ENCODE measurements around the gene SLC24A3. TPM values are rescaled to one million over a fixed set of nuclear protein-coding genes. Genes with fewer than 3 reads are reported as not detected.

The SLC24A3 gene
- total RNA-seq, 2 donors from 2014 or later, result not detected

DNA sequence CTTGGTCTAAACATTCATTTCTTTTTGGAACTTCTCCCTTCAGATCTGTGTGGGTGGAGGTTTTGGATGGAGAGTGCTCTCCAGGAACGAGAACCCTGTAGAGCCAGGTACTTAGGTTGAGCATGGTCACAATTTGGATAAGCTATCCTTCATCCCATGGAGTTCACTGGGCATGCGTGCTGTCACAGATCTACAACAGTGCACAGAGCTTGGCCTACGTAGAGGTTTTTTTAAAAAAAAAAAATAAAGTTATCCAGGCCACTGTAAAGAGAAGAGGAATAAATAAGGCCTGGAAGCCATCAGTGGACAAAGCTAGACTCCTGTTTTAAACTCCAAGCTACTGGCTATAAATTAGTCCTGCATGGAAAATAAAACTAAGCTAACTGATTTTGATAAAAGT, 165.6 kb downstream of the SLC24A3 start:
- Mint-ChIP-seq H3K9me3 (peaks cover 5% of the 10 kb centered on the region), H3K36me3 (ENCODE audit: low read depth) (no peaks in the 10 kb centered on the region), H3K27ac (no peak overlapping the region), H3K4me3 (no peak overlapping the region), H3K4me1 (no peaks in the 10 kb centered on the region), H3K27me3 (peaks cover 4% of the 10 kb centered on the region)
- no peak for ATAC-seq (replicated peaks)

DNA sequence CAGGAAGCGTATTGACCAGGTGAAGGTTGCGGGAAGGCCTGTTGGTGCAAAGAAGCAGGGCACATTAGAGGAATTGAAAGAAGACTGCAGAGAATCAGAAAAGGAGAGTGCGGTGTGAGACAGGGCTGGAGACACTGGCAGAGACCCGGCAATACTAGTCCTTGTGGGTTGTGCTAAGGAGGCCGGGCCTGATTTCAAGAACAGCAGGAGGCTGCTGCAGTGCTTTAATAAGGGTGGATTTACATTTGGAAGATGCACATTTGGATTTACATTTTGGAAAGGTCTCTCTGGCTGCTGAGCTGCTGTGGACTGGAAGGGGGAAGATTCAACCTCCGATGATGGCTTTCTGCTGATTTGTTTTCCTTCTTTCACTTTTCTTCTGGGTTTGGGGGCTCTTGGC, 167.8 kb downstream of the SLC24A3 start:
- no peak overlapping the region for H3K4me3 Mint-ChIP-seq
- H3K9me3 Mint-ChIP-seq, result peaks cover 5% of the 10 kb centered on the region
- H3K4me1 Mint-ChIP-seq, result no peaks in the 10 kb centered on the region
- no peaks in the 10 kb centered on the region for H3K36me3 Mint-ChIP-seq (ENCODE audit: low read depth)
- no peak overlapping the region for H3K27ac Mint-ChIP-seq
- no peak for ATAC-seq (replicated peaks)
- peaks cover 4% of the 10 kb centered on the region for H3K27me3 Mint-ChIP-seq

DNA sequence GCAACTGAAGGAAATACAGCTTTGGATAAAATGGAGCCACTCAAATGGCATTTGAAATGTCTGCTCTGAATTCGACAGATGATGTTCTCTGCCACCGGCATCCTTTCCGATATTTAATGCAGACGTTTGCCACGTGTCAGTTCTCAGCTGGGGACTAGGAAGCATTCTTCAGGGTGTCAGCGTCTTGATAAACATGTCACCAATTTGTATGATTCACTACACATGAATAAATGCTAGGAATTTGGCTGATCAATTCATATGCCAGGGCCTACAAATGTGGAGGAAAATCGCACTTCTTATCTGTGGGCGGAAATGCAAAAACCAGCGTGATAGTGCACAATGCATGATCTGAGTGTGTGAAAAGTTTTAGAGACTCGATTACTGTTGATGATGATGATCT, 169.5 kb downstream of the SLC24A3 start:
- no peaks in the 10 kb centered on the region for H3K36me3 Mint-ChIP-seq (ENCODE audit: low read depth)
- H3K9me3 Mint-ChIP-seq, result peaks cover 5% of the 10 kb centered on the region
- ATAC-seq (replicated peaks), result no peak
- no peaks in the 10 kb centered on the region for H3K4me1 Mint-ChIP-seq
- H3K27me3 Mint-ChIP-seq, result peaks cover 3% of the 10 kb centered on the region
- H3K27ac Mint-ChIP-seq, result no peak overlapping the region
- H3K4me3 Mint-ChIP-seq, result no peak overlapping the region

DNA sequence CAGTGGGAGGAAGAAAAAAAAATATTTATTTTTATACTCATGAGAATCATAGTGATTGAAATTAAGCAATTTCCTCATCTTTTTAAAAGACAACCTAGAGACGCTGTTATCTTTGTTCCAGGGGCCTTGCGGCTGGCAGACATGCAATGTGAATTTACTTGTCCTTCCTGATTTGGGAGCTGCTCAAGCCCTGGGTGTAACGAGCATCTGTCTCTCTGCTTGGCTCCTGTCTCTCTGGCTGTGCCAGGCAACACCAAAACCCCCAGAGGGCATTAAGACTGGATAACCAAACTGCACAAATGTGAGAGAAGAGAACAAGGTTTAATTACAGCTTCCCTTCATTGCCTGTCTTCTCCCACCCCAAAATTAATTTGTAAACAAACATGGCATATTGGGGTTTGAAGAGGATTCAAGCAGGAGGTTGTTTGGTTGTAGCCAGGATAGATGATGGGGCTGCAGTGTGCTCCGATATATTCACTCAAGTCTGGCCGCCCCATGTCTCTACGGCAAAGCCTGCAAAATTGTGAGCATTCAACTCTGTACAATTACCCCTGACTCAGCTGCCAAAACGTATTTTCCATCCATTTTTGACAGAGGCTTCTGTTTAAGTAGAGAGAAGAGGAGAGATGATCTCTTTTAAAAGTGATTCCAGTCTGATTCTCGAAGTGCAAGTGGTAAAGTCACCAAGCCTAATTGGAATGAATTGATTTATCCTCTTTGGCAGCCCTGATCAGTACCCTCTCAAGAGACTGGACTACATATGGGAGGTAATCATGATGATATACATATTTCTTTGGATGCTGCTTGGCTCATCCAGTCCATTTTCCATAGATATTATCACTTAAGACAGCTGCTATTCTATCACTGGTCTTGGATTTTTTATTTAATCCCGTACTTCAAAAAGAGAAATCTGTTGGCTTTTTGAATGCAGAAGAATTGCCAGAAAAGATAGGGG, 170.2 kb downstream of the SLC24A3 start:
- H3K4me3 Mint-ChIP-seq, result no peak overlapping the region
- no peaks in the 10 kb centered on the region for H3K27me3 Mint-ChIP-seq
- H3K36me3 Mint-ChIP-seq (ENCODE audit: low read depth), result no peaks in the 10 kb centered on the region
- no peak overlapping the region for H3K27ac Mint-ChIP-seq
- peaks cover 5% of the 10 kb centered on the region for H3K9me3 Mint-ChIP-seq
- no peak for ATAC-seq (replicated peaks)
- no peaks in the 10 kb centered on the region for H3K4me1 Mint-ChIP-seq

DNA sequence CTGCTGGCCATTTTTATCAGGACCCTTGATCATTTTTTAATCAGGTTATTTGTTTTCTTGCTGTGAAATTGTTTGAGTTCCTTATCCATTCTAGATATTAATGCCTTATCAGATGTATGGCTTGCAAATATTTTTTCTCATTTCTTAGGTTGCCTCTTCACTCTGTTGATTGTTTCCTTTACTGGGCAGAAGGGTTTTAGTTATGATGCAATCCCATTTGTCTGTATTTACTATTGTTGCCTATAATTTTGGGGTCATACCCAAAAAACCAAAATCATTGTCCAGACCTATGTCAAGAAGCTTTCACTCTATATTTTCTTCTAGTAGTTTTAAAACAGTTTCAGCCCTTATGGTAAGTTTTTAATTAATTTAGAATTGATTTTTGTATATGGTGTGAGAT, 172.5 kb downstream of the SLC24A3 start:
- H3K4me1 Mint-ChIP-seq, result no peaks in the 10 kb centered on the region
- H3K36me3 Mint-ChIP-seq (ENCODE audit: low read depth), result no peaks in the 10 kb centered on the region
- H3K9me3 Mint-ChIP-seq, result peaks cover 16% of the 10 kb centered on the region
- no peak overlapping the region for H3K4me3 Mint-ChIP-seq
- peaks cover 10% of the 10 kb centered on the region for H3K27me3 Mint-ChIP-seq
- no peak overlapping the region for H3K27ac Mint-ChIP-seq
- ATAC-seq (replicated peaks), result no peak

DNA sequence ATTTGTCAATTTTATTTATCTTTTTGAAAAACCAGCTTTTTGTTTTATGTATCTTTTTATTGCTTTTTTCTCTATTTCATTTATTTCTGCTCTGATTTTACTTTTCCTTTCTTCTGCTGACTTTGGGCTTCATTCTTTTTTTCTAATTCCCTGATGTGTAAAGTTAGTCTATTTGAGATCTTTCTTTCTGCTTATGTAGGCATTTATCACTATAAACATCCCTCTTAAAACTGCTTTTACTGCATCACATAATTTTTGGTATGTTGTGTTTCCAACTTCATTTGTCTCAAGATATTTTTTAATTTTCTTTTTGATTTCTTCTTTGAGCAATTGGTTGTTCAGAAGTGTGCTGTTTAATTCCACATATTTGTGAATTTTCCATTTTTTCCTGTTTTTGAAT, 174.8 kb downstream of the SLC24A3 start:
- Mint-ChIP-seq H3K4me1 (no peaks in the 10 kb centered on the region), H3K27me3 (peaks cover 11% of the 10 kb centered on the region), H3K27ac (no peak overlapping the region), H3K9me3 (peaks cover 13% of the 10 kb centered on the region), H3K4me3 (no peak overlapping the region), H3K36me3 (ENCODE audit: low read depth) (no peaks in the 10 kb centered on the region)
- ATAC-seq (replicated peaks), result no peak

DNA sequence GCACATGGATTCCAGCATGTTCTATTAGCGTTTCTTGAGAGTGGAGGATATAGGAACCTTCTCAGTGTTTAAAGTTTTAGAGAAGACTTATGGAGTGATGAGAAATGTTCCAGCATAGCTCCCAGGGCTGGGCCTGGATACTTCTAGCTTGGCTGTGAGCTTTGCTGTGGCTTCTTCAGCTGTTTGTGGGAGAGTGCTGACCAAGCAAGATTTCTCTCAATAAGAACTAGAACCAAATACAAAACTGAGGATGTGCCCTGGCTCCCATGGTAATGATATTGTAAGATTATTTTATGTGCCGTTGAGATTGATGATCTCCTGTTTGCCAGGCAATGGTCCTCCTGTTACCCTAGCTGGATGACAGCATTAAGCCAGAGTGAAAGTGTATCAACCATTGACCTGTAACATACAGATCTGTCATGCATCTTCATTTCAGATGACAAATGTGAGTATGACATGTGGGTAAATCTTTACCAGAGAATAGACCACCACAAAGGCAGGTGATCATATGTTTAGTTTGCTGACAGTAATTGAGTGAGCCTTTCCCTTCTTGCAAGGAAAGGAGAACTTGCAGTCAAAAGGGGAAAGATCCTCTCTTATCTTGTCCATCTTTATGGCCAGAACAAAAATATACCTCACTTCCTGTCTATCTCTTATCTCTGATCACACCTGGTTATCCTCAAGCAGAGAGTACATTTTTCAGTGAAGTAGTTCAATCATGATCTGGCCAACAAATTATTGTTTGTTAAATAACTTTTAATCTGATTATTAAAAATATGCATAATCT, 180.1 kb downstream of the SLC24A3 start:
- H3K4me3 Mint-ChIP-seq, result no peak overlapping the region
- peaks cover 13% of the 10 kb centered on the region for H3K9me3 Mint-ChIP-seq
- H3K27ac Mint-ChIP-seq, result no peak overlapping the region
- H3K4me1 Mint-ChIP-seq, result no peaks in the 10 kb centered on the region
- no peaks in the 10 kb centered on the region for H3K36me3 Mint-ChIP-seq (ENCODE audit: low read depth)
- no peak for ATAC-seq (replicated peaks)
- H3K27me3 Mint-ChIP-seq, result peaks cover 11% of the 10 kb centered on the region

DNA sequence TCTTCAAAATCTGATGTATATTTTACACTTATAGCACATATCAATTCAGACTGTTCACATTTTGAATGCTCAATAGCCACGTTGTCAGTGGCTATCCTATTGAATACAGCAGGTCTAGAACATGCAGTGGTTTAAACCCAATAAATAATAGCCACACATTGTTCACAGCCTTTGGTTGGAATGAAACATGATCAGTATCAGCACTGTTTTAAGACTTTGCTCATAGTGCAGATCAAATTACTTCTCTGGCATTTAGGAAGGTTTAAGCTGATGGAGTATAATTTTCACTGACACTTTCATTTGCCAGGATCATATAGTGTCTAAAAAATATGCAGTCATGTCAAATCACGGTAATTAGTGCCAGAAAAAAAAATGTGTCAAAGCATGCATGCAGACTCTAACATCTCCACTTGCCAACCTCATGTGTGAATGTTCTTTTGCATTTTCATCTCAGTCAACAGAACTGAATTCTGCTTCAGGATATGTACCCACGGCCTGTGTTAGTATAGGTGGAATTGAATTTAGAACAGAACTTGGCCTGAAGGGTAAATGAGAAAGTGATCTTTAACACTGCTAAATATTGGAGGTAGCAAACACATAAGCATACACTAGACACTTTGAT, 184.1 kb downstream of the SLC24A3 start:
- no peak overlapping the region for H3K4me3 Mint-ChIP-seq
- H3K9me3 Mint-ChIP-seq, result peaks cover 18% of the 10 kb centered on the region
- no peaks in the 10 kb centered on the region for H3K36me3 Mint-ChIP-seq (ENCODE audit: low read depth)
- no peak for ATAC-seq (replicated peaks)
- no peak overlapping the region for H3K27ac Mint-ChIP-seq
- no peaks in the 10 kb centered on the region for H3K27me3 Mint-ChIP-seq
- H3K4me1 Mint-ChIP-seq, result no peaks in the 10 kb centered on the region

DNA sequence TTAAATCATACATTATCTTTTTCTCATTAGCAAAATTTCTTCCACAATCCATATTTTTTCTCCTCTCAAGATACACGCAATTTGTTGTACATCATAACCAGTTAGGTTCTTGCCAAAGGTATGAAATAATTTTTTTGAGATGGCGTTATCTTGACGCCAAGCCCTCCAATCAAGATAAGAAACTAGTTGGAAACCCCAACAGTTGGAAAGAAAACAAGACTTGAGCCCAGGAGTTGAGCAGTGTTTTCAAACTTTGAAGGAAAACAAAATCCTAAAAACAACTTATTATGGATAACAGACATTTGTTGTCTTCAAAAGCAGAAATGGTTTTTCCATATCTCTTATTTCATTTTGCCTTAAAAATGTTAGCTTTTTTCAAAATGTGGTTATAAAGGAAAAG, 184.8 kb downstream of the SLC24A3 start:
- no peak for ATAC-seq (replicated peaks)
- H3K36me3 Mint-ChIP-seq (ENCODE audit: low read depth), result no peaks in the 10 kb centered on the region
- H3K4me1 Mint-ChIP-seq, result no peaks in the 10 kb centered on the region
- H3K9me3 Mint-ChIP-seq, result peaks cover 18% of the 10 kb centered on the region
- no peaks in the 10 kb centered on the region for H3K27me3 Mint-ChIP-seq
- no peak overlapping the region for H3K4me3 Mint-ChIP-seq
- H3K27ac Mint-ChIP-seq, result no peak overlapping the region

DNA sequence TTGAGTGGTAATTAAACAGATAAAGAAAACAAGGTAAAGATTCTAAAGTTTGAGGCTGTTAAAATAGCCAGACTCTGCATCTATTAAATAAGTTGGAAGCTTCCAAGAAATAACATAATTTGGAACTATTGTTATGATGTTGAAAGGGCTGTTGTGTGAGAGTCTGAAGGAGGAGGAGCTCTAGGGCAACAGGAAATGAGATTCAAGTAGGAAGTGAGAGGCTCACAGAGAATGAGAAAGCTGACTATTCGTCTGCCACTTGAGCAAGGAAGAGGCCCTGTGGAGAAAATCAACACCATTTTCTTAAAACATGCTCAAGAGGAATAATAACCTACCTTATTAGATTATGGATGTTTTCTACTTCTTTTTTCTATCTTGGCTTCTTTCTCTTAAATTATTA, 185.2 kb downstream of the SLC24A3 start:
- H3K36me3 Mint-ChIP-seq (ENCODE audit: low read depth), result no peaks in the 10 kb centered on the region
- no peaks in the 10 kb centered on the region for H3K27me3 Mint-ChIP-seq
- no peak for ATAC-seq (replicated peaks)
- no peak overlapping the region for H3K27ac Mint-ChIP-seq
- H3K4me3 Mint-ChIP-seq, result no peak overlapping the region
- no peaks in the 10 kb centered on the region for H3K4me1 Mint-ChIP-seq
- peaks cover 18% of the 10 kb centered on the region for H3K9me3 Mint-ChIP-seq

DNA sequence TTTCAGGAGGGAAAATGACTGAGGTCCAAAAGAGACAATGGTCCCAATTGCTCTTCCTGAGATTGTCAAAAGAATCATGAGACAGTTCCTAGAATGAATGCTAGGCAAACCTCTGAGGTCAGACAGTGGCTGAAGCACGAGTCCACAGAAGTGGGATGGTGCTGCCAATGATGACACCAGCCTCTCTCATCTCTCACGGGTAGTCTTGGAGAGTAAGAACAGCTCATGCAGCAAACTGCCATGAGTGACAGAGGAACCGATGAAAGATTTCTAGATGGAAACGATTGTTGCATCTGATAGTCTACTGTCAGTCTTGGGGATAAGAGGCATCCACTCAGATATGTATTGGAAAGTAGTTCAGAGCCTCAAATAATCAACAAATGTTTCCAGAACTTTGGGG, 188.7 kb downstream of the SLC24A3 start:
- Mint-ChIP-seq H3K4me1 (no peaks in the 10 kb centered on the region), H3K4me3 (no peak overlapping the region), H3K27ac (no peak overlapping the region), H3K36me3 (ENCODE audit: low read depth) (no peaks in the 10 kb centered on the region), H3K27me3 (no peaks in the 10 kb centered on the region), H3K9me3 (peaks cover 18% of the 10 kb centered on the region)
- ATAC-seq (replicated peaks), result no peak

DNA sequence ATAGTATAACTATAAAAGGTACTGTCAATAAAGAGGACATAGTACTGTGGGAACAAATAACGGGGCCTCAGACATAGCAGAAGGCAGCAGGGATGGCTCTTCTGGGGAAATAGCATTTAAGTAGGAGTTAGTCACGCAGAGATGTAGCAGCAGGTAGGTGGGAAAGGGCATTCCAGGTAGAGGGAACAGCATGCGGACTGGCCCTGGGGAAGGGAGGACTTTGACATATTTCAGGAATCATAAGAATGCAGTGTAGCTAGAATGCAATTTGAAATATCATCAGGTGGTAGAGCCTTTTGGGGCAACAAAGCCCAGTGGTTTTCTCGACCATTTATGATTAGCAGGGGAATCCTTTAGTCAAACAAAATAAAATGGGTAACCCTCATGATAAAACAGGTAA, 191.1 kb downstream of the SLC24A3 start:
- no peak for ATAC-seq (replicated peaks)
- Mint-ChIP-seq H3K4me1 (no peaks in the 10 kb centered on the region), H3K9me3 (peaks cover 18% of the 10 kb centered on the region), H3K36me3 (ENCODE audit: low read depth) (no peaks in the 10 kb centered on the region), H3K4me3 (no peak overlapping the region), H3K27me3 (no peaks in the 10 kb centered on the region), H3K27ac (no peak overlapping the region)

DNA sequence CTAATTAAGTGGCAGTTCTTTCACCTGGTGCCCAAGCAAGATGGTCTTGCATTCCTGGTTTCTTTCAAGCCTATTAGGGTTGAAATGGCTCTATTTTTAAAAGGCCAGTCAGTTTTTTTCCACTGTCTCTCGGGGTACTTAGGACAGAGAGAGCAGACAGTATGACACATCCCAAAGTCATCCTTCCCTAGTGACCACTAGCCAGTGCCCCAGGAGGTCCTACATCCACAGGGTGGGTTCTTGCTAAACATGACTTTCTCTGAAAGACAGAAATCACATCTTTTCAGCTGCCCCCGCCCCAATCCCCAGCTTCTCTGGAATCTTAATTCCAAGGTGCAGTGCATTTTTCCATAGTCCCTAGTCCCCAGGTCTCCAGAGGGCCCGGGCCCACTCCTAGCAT, 192.4 kb downstream of the SLC24A3 start:
- no peaks in the 10 kb centered on the region for H3K36me3 Mint-ChIP-seq (ENCODE audit: low read depth)
- H3K9me3 Mint-ChIP-seq, result peaks cover 13% of the 10 kb centered on the region
- H3K27ac Mint-ChIP-seq, result no peak overlapping the region
- H3K4me3 Mint-ChIP-seq, result no peak overlapping the region
- H3K27me3 Mint-ChIP-seq, result no peaks in the 10 kb centered on the region
- H3K4me1 Mint-ChIP-seq, result no peaks in the 10 kb centered on the region
- no peak for ATAC-seq (replicated peaks)

DNA sequence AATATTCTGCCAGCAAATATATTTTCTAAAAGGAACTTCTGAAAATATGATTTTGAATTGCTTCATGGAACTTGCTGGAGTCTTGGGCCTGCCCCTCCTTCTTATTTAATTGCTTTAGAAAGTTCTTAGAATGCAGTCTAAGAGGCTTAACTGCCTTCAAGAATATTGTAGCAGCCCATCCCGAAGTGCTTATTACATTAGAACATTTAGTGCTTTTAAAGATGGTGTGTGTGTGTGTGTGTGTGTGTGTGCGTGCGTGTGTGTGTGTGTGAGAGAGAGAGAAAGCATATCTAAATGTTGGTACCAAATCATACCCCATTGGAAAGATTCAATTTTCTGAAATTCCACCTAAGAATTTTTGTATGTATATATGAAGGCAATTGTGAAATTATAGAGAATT, 193.5 kb downstream of the SLC24A3 start:
- Mint-ChIP-seq H3K36me3 (ENCODE audit: low read depth) (no peaks in the 10 kb centered on the region), H3K4me1 (no peaks in the 10 kb centered on the region), H3K27ac (no peak overlapping the region), H3K27me3 (no peaks in the 10 kb centered on the region), H3K9me3 (peaks cover 4% of the 10 kb centered on the region), H3K4me3 (no peak overlapping the region)
- ATAC-seq (replicated peaks), result no peak

DNA sequence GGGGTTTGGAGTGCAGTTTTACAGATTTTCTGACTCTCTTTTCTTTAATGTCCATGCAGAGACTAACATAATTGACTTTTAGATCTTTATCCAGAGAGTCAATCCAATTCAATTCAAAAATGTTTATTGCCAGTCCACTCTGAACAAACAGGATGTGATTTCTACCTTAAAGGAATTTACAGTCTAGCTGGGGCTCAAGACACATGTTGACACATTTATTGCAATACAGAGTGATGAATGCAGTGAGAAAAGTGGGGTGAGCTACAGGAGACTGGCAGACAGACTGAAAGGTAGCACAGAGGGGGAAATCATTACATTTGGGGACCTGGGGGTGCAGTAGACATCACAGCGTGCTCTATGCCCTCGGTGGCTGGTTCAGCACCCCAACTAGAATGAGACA, 193.9 kb downstream of the SLC24A3 start:
- Mint-ChIP-seq H3K4me1 (no peaks in the 10 kb centered on the region), H3K36me3 (ENCODE audit: low read depth) (no peaks in the 10 kb centered on the region), H3K9me3 (peaks cover 4% of the 10 kb centered on the region), H3K27me3 (no peaks in the 10 kb centered on the region), H3K27ac (no peak overlapping the region), H3K4me3 (no peak overlapping the region)
- ATAC-seq (replicated peaks), result no peak
